ENCODE measurements around the gene PDE6D.

DNA sequence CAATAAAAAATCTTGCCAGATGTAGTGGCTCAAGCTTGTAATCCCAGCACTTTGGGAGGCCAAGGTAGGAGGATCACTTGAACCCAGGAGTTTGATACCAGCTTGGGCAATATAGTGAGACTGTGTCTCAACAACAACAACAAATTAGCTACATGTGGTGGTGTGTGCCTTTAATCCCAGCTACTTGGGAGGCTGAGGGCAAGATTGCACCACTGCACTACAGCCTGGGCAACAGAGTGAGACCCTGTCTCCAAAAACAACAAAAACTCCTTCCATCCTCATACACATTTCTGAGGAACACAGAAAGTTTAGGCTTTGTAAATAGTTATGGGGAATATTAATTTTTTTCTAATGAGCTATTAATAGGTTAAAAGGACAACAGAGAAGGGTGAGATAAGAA lies 17.0 kb downstream of the PDE6D start:
- TF ChIP-seq, protein P1, sequence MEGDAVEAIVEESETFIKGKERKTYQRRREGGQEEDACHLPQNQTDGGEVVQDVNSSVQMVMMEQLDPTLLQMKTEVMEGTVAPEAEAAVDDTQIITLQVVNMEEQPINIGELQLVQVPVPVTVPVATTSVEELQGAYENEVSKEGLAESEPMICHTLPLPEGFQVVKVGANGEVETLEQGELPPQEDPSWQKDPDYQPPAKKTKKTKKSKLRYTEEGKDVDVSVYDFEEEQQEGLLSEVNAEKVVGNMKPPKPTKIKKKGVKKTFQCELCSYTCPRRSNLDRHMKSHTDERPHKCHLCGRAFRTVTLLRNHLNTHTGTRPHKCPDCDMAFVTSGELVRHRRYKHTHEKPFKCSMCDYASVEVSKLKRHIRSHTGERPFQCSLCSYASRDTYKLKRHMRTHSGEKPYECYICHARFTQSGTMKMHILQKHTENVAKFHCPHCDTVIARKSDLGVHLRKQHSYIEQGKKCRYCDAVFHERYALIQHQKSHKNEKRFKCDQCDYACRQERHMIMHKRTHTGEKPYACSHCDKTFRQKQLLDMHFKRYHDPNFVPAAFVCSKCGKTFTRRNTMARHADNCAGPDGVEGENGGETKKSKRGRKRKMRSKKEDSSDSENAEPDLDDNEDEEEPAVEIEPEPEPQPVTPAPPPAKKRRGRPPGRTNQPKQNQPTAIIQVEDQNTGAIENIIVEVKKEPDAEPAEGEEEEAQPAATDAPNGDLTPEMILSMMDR (IDR thresholded peaks at IDR 0.05; ENCODE audit: low read depth, low read length), result no peak
- TF ChIP-seq EZH2phosphoT487 (IDR thresholded peaks at IDR 0.05; ENCODE audit: low read depth), result no peak

Measured in OCI-LY3 (cell line).